Sciatic nerve (tissue), 2 donors: ENCODE results near the gene GPR68. TPM values are rescaled to one million over a fixed set of nuclear protein-coding genes. Genes with fewer than 3 reads are reported as not detected.
"Not testable (repeated sequence)": the region's sequence is repeated elsewhere in the genome, so short reads cannot be mapped to it uniquely, and the experiment has no call there.

Experiments
- ATAC-seq: fragments of 200-7000 bp; cut with Tn5 transposase; one replicate; pipeline ENCODE4 v1.9.1; 2020; ENCODE audit warnings: mild to moderate bottlenecking, moderate library complexity
- DNase-seq: peaks from one replicate; pipeline ENCODE4 v3.0.0-alpha.2; 2020; ENCODE audit warnings: low spot score
- intact Hi-C: fragments of 100-400 bp; cut with DNase I; formaldehyde crosslinking; loops from one replicate; pipeline ENCODE4 v1.14.2; 2022
- total RNA-seq: library from RNA; stranded (reverse); fragmentation: NEBNext Ultra II Directional; extraction: Animal tissue kit (Norgen Biotek cat#: 25700); gene quantifications from one replicate; pipeline ENCODE4 v1.2.1, GENCODE V29; 2021
- donor health status: DM: no; HTN: no; CAD: no.
- donor health status: DM: no; HTN: no; CAD: no.

Gene GPR68
- total RNA-seq, 1 donor from 2014 or later: 1.6 TPM

GRCh38 chr14:91234791-91235114 lies 9.8 kb downstream of the GPR68 start:
- intact Hi-C loops: no loop called here
- DNase-seq (no peak), ATAC-seq (no peak)

DNA sequence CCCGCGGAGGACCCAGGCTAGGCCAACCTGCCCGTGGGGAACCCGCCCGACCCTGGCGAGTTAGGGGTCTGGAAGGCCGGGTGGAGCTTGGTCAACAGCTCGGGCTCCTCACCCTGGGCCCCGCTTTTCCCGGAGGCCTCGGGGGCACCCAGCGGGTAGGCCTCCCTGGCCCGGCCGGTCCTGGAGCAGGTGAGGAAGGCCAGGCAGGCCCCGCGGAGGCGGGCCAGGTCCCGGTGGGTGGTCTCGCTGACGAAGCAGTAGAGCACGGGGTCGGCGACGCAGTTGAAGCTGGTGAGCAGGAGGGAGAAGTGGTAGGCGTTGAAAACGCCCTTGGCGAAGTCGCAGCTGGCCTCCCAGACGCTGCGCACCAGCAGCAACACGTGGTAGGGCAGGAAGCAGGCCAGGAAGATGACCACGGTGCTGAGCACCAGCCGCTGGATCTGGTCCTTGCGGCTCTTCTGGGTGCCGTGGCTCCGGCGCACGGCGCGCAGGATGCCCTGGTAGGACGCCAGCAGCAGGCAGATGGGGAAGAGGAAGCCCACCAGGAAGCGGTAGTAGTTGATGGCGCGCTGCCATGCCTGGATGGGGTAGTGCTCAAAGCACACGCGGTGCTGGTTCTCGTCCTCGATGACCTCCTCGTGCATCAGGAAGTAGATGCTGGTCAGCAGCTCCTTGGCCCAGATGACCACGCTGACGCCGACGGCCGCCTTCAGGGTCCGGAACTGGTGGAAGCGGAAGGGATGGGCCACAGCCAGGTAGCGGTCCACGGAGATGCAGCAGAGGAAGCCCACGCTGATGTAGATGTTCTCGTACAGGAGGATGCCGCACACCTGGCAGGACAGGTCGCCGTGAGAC lies 10.3 kb downstream of the GPR68 start:
- peak; percentile 22 for ATAC-seq
- intact Hi-C loops: no loop called here
- no peak for DNase-seq

DNA sequence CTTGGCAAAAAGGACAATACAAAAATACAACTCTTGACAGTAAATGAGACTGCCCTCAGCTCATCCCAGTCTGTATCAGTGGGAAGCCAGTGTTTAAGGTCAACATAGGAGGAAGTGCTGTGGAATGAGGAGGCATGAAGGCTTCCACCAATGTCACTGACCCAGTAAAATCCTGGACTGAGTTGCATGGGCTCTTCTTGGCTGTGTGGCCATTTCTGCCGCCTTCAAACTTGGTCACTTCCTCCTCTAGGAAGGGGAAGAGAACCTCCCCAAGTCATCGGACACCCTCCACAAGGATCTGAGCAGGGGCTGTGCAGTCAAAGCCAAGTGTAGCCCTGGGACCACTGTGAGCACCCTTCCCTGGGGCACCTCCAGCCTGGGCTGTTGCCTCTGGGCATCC lies 11.9 kb downstream of the GPR68 start:
- intact Hi-C loops: no loop called here
- no peak for ATAC-seq

GRCh38 chr14:91232052-91232451 lies 12.5 kb downstream of the GPR68 start:
- ATAC-seq (no peak), DNase-seq (no peak)
- intact Hi-C loops: no loop called here

More for the DNA sequence above, 11.9 kb downstream of the GPR68 start:
- DNase-seq: no peak

- DNase-seq (no peak), ATAC-seq (no peak)
- intact Hi-C loops: no loop called here
Observed at GRCh38 chr14:91231446-91231845, 13.1 kb downstream of the GPR68 start.

DNA sequence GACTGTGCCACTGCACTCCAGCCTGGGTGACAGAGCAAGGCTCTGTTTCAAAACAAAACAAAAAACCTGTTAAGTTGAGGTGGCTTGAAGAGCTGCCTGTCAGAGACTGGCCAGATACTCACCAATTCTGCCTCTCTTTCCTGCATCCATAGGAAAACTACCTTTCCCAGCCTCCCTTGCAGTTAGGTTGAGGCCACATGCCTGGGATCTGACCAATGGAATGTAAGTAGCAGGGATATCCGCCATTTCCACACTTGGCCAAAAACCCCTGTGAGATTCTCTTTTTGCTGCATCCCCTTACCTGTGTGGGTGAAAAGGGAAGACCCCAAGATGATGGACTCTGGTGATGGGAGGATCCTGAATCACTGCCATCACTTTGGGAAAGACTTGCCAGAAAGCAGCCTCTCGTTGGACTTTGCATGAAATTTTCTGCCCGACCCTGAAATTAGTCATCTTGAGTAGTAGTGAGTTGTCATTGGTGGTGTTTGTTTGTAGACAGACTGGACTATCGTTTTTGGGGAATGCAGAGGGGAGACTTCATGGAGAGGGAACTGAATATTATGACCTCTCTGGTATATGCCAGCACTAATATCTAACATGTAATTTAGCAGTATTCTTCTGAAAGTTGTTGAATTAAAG lies 14.0 kb downstream of the GPR68 start:
- intact Hi-C loops: no loop called here
- ATAC-seq: no peak
- DNase-seq: no peak

GRCh38 chr14:91229743-91230200 lies 14.7 kb downstream of the GPR68 start:
- ATAC-seq: peak; percentile 20
- DNase-seq: no peak
- intact Hi-C loops: no loop called here

DNA sequence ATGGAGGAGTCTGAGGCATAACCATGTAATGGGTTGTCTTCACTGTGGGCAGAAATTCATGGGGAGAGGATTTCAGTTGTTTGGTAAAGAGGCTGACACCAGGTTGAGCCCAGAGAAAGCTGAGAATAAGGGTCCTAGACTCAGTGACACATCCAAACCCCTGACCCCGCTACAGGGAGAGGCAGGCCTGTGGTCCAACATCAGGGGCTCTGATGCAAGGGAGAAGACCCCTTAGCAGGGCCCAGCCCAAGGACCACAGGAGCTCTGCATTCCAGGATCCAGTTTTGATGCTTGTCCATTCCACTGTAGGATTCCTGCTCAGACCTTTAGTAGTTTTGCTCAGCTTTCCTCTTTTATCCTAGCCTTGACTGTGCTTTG lies 15.5 kb downstream of the GPR68 start:
- intact Hi-C loops: no loop called here
- ATAC-seq (no peak), DNase-seq (no peak)

- DNase-seq (no peak), ATAC-seq (no peak)
- intact Hi-C loops: no loop called here
Observed at GRCh38 chr14:91228112-91229004, 16.1 kb downstream of the GPR68 start.

- intact Hi-C loops: no loop called here
- DNase-seq: no peak
- ATAC-seq: no peak
Observed at GRCh38 chr14:91227183-91227628, 17.3 kb downstream of the GPR68 start.

DNA sequence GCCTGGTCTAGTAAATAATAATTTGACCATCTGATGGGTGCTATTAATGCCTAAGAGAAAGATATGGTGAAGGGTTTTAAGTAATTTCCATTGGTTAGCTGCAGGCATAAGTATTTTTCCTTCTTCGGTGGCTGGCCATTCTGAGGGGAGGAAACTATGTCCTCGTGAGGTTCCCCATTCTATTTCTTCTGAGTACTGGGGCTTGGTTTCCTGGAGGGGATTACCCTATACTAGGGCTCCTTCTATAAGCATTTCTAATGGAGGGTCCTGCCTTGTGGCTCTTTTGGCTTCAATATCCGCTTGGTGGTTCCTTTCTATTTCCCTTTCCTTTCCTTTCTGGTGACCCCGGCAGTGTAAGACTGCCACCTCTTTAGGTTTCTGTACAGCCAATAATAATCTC lies 18.1 kb downstream of the GPR68 start:
- DNase-seq, ATAC-seq, intact Hi-C loops: not testable (repeated sequence)

GRCh38 chr14:91225025-91225424 lies 19.5 kb downstream of the GPR68 start:
- ATAC-seq: no peak
- intact Hi-C loops: no loop called here

GRCh38 chr14:91223028-91223783 lies 21.3 kb downstream of the GPR68 start:
- ATAC-seq: no peak
- intact Hi-C loops: no loop called here
- DNase-seq: no peak

More at GRCh38 chr14:91225025-91225424, 19.5 kb downstream of the GPR68 start:
- DNase-seq: no peak

DNA sequence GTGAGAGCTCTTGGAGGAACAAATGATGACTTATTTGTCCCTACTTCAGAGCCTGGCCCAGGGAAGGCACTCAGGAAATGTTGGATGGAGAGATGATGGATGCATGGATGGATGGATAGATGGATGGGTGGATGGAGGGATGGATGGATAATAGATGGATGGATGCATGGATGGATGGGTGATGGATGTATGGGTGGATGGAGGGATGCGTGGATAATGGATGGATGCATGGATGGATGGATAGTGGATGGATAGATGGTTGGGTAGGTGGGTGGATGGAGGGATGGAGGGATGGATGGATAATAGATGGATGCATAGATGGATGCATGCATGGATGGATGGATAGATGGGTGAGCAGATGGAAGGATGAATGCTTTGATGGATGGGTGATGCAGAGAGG lies 23.2 kb downstream of the GPR68 start:
- intact Hi-C loops: no loop called here
- ATAC-seq (no peak), DNase-seq (no peak)

- DNase-seq: no peak
- ATAC-seq: peak; percentile 34
Observed at GRCh38 chr14:91220581-91221000, 23.9 kb downstream of the GPR68 start.

DNA sequence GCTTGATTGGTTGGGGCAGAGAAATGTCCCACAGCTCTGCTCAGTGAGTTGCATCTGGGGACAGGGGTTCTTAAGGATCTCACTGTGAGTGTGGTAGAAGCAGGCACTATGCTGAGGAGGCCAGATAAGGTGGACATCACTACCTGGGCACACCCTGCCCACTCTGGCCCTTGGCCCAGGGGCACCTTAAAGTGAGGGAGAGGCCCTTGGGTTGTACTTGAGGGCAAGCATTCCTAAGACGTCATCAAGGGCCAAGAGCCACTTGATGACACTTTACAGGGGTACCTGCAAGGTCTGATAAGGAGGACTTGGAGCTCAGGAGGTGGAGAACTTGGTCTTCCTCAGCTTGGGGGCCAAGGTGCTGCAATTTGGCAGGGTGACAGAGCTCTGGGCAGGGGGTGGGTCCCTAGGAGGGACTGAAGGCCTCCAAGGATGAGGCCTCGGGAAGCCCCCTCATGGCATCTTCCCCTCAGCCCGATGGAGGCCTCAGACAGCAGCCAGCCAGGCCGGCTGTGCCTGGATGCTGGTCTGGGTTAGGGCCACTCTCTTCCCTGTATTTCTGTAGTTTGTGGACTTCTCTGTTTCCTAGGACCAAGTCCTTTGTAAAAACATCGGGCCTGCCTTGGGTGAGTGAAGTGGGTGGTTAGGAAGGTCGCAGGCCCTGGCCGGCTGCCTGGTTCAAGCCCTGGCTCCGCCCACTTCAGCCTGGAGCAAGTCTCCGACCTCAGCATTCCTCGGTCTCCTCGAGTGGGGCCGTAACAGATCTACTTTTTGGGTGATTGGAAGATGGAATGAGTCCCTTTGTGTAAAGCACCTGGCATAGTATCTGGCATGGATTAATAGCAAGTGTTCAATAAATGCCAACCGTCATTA lies 24.8 kb downstream of the GPR68 start:
- no peak for DNase-seq
- intact Hi-C loops: no loop called here
- no peak for ATAC-seq

More at GRCh38 chr14:91220581-91221000, 23.9 kb downstream of the GPR68 start:
- intact Hi-C loops: no loop called here

DNA sequence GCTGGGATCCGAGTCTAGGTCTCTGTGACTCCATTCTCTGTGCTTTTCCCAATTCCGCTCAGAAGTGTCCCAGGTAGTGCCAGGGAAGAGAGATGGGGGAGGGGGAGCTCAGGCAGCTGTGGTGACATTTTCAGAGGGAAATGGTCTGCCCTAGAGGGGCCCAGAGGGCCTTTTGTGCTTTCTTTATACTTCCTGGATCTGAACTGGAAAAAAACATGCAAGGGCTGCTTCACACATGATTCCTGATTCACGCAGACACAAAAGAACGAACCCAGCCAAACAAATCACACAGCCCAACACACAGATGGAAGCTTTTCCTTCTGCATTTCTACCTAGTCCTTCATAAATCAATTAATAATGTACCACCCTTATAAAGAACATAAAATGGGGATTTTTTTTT lies 26.5 kb downstream of the GPR68 start:
- intact Hi-C loops: no loop called here
- DNase-seq (no peak), ATAC-seq (no peak)

DNA sequence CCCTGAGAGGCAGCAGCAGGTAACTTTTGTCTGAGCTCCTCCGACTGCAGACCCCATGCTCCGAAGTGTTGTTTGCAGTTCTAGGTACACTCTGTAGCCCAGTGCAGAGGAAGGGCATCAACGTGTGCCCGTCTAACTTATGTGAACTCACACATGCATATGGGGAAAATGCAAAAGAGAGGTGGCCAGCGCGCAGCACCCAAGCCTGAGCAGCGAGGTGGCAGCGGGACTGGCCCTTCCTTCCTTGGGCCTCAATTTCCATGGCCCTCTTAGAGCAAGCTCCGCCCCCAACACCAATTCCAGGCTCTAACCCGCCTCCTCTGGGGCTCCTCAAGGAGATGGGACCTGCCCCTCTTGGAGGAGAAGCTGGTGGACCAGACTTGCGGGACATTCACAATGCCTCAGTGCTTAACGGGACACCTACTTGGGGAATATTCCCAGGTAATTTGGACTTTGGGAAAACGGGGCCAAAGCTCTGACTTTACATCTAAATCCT lies 27.7 kb downstream of the GPR68 start:
- no peak for DNase-seq
- no peak for ATAC-seq
- intact Hi-C loops: no loop called here
